GM23248 (cell line): ENCODE measurements around the gene FUOM.

Experiments used
- EZH2 ChIP-seq: fragments of 200-600 bp; sonication (generic); IDR thresholded peaks from 2 replicates; pipeline ENCODE4 v1.6.1; 2018; ENCODE audit warnings: antibody characterized with exemption, mild to moderate bottlenecking; ENCODE audit not compliant: insufficient read depth, poor library complexity, severe bottlenecking
- EZH2phosphoT487 ChIP-seq: fragments of 200-600 bp; sonication (generic); IDR thresholded peaks from 2 replicates; pipeline ENCODE4 v1.6.1; 2018; ENCODE audit warnings: antibody characterized with exemption, moderate library complexity, mild to moderate bottlenecking, low read depth; ENCODE audit not compliant: insufficient read depth

- TF ChIP-seq EZH2phosphoT487 (no peak), EZH2 (no peak)
These were observed 42.0 kb downstream of the FUOM start for GRCh38 chr10:133315847-133316246.
